Neuronal stem cell (in vitro differentiated cells): ENCODE results near the gene BAIAP3.

Experiments
- DNase-seq: peaks from one replicate; pipeline ENCODE4 v3.0.0-alpha.2; 2013; ENCODE audit warnings: low spot score
- H2AFZ ChIP-seq: one replicate; pipeline ENCODE4 v1.6.1; 2013; ENCODE audit warnings: mild to moderate bottlenecking, low read length, inconsistent platforms
- H2AK5ac ChIP-seq: 2 replicates; pipeline ENCODE4 v1.6.1; 2013; ENCODE audit warnings: low read depth, mild to moderate bottlenecking, inconsistent platforms, low read length, moderate library complexity, mixed read lengths
- H2BK120ac ChIP-seq: 2 replicates; pipeline ENCODE4 v1.6.1; 2013; ENCODE audit warnings: low read depth, mild to moderate bottlenecking, inconsistent platforms, low read length, moderate library complexity, mixed read lengths
- H2BK12ac ChIP-seq: one replicate; pipeline ENCODE4 v1.6.1; 2013; ENCODE audit warnings: low read length, inconsistent platforms
- H2BK15ac ChIP-seq: 2 replicates; pipeline ENCODE4 v1.6.1; 2013; ENCODE audit warnings: mild to moderate bottlenecking, low read length, inconsistent platforms, mixed read lengths
- H2BK5ac ChIP-seq: one replicate; pipeline ENCODE4 v1.6.1; 2013; ENCODE audit warnings: inconsistent platforms, mild to moderate bottlenecking, low read length, moderate library complexity
- H3K14ac ChIP-seq: one replicate; pipeline ENCODE4 v1.6.1; 2013; ENCODE audit warnings: low read length, inconsistent platforms
- H3K18ac ChIP-seq: 2 replicates; pipeline ENCODE4 v1.6.1; 2013; ENCODE audit warnings: low read length, inconsistent platforms
- H3K23ac ChIP-seq: 2 replicates; pipeline ENCODE4 v1.6.1; 2013; ENCODE audit warnings: low read depth, mild to moderate bottlenecking, mixed read lengths, low read length, inconsistent platforms; ENCODE audit not compliant: poor library complexity
- H3K27ac ChIP-seq: replicated peaks from 3 replicates; pipeline ENCODE4 v1.5.1; 2013; ENCODE audit warnings: low read length, inconsistent platforms
- H3K27me3 ChIP-seq, 3 experiments: 2 replicates each; pipeline ENCODE4 v1.6.1; 2013; ENCODE audit warnings: low read length in 3 of 3, mild to moderate bottlenecking in 2 of 3, inconsistent platforms in 1 of 3, low read depth in 1 of 3, mixed read lengths in 1 of 3, moderate library complexity in 1 of 3; ENCODE audit not compliant: control insufficient read depth in 3 of 3, insufficient read depth in 3 of 3
- H3K36me3 ChIP-seq, 2 donors: replicated peaks in 1 of 2; 2 replicates each; pipeline ENCODE4 v1.6.1; 2013; ENCODE audit warnings: low read length in 2 of 2; ENCODE audit not compliant: control insufficient read depth in 2 of 2, insufficient read depth in 2 of 2
- H3K4ac ChIP-seq: 2 replicates; pipeline ENCODE4 v1.6.1; 2013; ENCODE audit warnings: inconsistent platforms, mild to moderate bottlenecking, low read length, moderate library complexity
- H3K4me1 ChIP-seq, 2 donors: 1 replicate in 1 of 2; 2 replicates in 1 of 2; pipeline ENCODE4 v1.6.1; 2013; ENCODE audit warnings: low read length in 2 of 2, low read depth in 1 of 2; ENCODE audit not compliant: control insufficient read depth in 2 of 2, insufficient read depth in 1 of 2
- H3K4me2 ChIP-seq: one replicate; pipeline ENCODE4 v1.6.1; 2013; ENCODE audit warnings: mild to moderate bottlenecking, low read length, inconsistent platforms; ENCODE audit not compliant: insufficient read depth, poor library complexity, severe bottlenecking
- H3K4me3 ChIP-seq, 2 donors: 2 replicates each; pipeline ENCODE4 v1.5.1; 2013; ENCODE audit warnings: low read length in 2 of 2, mild to moderate bottlenecking in 2 of 2, inconsistent platforms in 1 of 2, moderate library complexity in 1 of 2
- H3K79me1 ChIP-seq: one replicate; pipeline ENCODE4 v1.6.1; 2013; ENCODE audit warnings: low read depth, mild to moderate bottlenecking, inconsistent platforms, low read length, moderate library complexity
- H3K9ac ChIP-seq: one replicate; pipeline ENCODE4 v1.6.1; 2013; ENCODE audit warnings: mild to moderate bottlenecking, low read depth, low read length, inconsistent platforms; ENCODE audit not compliant: poor library complexity
- H3K9me3 ChIP-seq, 2 donors: replicated peaks in 1 of 2; 2 replicates each; pipeline versions ENCODE3 to v1.6.1; 2013; ENCODE audit warnings: low read length in 2 of 2, mild to moderate bottlenecking in 2 of 2, inconsistent platforms in 1 of 2, low read depth in 1 of 2, mixed read lengths in 1 of 2, moderate library complexity in 1 of 2; ENCODE audit not compliant: control insufficient read depth in 2 of 2, insufficient read depth in 1 of 2
- H4K8ac ChIP-seq: one replicate; pipeline ENCODE4 v1.6.1; 2013; ENCODE audit warnings: low read depth, mild to moderate bottlenecking, inconsistent platforms, low read length, moderate library complexity
- H4K91ac ChIP-seq: one replicate; pipeline ENCODE4 v1.6.1; 2013; ENCODE audit warnings: low read length, low read depth, mild to moderate bottlenecking, inconsistent platforms; ENCODE audit not compliant: poor library complexity
- WGBS, 2 donors: extraction: QIAGEN DNeasy Blood & Tissue Kit; methylation state at CpG; one replicate each; pipeline ENCODE4 v1.1.7; 2013; ENCODE audit warnings: missing lambda C conversion rate in 2 of 2, mixed read lengths in 1 of 2; ENCODE audit not compliant: insufficient read length in 2 of 2, insufficient replicate concordance in 1 of 2; ENCODE audit errors: extremely low coverage in 2 of 2; 5-methylcytosine and 5-hydroxymethylcytosine counted together

The BAIAP3 gene

GRCh38 chr16:1374418-1375297, 41.2 kb downstream of the BAIAP3 start:
- H3K4ac ChIP-seq = no peak overlapping the region
- H2BK120ac ChIP-seq = no peak overlapping the region
- H3K4me2 ChIP-seq = no peak overlapping the region
- H3K4me3 ChIP-seq = no peak overlapping the region
- H3K36me3 ChIP-seq = peaks cover 8 to 12% of the 10 kb centered on the region in 2 donors
- H2BK15ac ChIP-seq = no peak overlapping the region
- peaks cover 2 to 10% of the 10 kb centered on the region in 2 donors for H3K4me1 ChIP-seq
- H3K14ac ChIP-seq = peak overlapping the region; percentile 21
- no peak overlapping the region for H2BK12ac ChIP-seq
- no peaks in the 10 kb centered on the region for H3K27me3 ChIP-seq
- no peak overlapping the region for H2AK5ac ChIP-seq
- H3K18ac ChIP-seq = peak overlapping the region; percentile 38
- H4K91ac ChIP-seq = no peak overlapping the region
- DNase-seq = no peak
- no CpG with 5 or more reads among the region's 46 CpGs for WGBS, 2 donors
- no peaks in the 10 kb centered on the region for H3K9me3 ChIP-seq
- H3K79me1 ChIP-seq = peaks cover 28% of the 10 kb centered on the region
- H4K8ac ChIP-seq = no peak overlapping the region
- no peak overlapping the region for H3K9ac ChIP-seq
- H2BK5ac ChIP-seq = no peak overlapping the region
- no peak overlapping the region for H3K27ac ChIP-seq
- H2AFZ ChIP-seq = no peak overlapping the region
- H3K23ac ChIP-seq = peak overlapping the region; percentile 55

GRCh38 chr16:1375298-1375640, 41.8 kb downstream of the BAIAP3 start:
- Histone ChIP-seq H2BK120ac (no peak overlapping the region), H4K8ac (no peak overlapping the region), H3K27me3 (no peaks in the 10 kb centered on the region), H2AK5ac (no peak overlapping the region), H2BK15ac (no peak overlapping the region), H3K4me3 (peak overlapping the region in 1 of 2 donors; percentile 34), H3K4ac (no peak overlapping the region), H2AFZ (no peak overlapping the region), H3K4me2 (no peak overlapping the region), H3K36me3 (peaks cover 2 to 8% of the 10 kb centered on the region in 2 donors), H3K9me3 (no peaks in the 10 kb centered on the region), H3K4me1 (peaks cover 2 to 14% of the 10 kb centered on the region in 2 donors), H3K23ac (peak overlapping the region; percentile 55), H3K14ac (peak overlapping the region; percentile 21), H2BK12ac (no peak overlapping the region), H4K91ac (no peak overlapping the region), H3K27ac (no peak overlapping the region), H3K79me1 (peaks cover 23% of the 10 kb centered on the region), H3K18ac (no peak overlapping the region), H2BK5ac (no peak overlapping the region), H3K9ac (no peak overlapping the region)
- no peak for DNase-seq
- WGBS, 2 donors = no CpG with 5 or more reads among the region's 24 CpGs

DNA sequence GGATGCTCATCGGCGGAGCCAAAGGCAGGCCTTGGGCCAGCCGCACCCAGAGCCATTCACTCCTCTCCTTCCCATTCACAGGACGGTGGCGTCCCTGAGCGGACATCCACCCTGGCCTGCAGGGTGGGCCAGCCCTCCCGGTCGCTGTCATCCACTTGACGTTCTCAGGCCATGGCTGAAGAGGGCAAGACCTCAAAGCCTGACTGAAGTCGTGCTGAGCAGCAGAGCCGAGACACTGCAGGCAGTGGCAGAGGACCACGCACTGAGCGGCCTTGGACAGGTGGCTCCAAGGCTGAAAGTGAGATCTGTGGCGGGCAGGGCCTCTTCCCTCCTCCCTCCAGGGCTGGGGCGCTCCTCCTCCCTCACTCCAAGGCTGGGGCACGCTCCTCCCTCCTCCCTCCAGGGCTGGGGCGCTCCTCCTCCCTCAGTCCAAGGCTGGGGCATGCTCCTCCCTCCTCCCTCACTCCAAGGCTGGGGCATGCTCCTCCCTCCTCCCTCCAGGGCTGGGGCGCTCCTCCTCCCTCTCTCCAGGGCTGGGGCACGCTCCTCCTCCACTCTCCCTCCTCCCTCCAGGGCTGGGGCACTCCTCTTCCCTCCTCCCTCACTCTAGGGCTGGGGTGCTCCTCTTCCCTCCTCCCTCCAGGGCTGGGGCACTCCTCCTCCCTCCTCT, 42.4 kb downstream of the BAIAP3 start:
- no peak overlapping the region for H3K18ac ChIP-seq
- H3K27ac ChIP-seq = no peak overlapping the region
- WGBS, 2 donors = no CpG with 5 or more reads among the region's 19 CpGs
- H3K36me3 ChIP-seq = peaks cover 2 to 8% of the 10 kb centered on the region in 2 donors
- H3K4me1 ChIP-seq = peaks cover 2 to 14% of the 10 kb centered on the region in 2 donors
- H4K91ac ChIP-seq = no peak overlapping the region
- H3K14ac ChIP-seq = no peak overlapping the region
- H3K9ac ChIP-seq = no peak overlapping the region
- H2BK12ac ChIP-seq = no peak overlapping the region
- H4K8ac ChIP-seq = no peak overlapping the region
- DNase-seq = no peak
- no peak overlapping the region for H3K4me3 ChIP-seq
- peak overlapping the region; percentile 80 for H3K23ac ChIP-seq
- no peak overlapping the region for H3K4me2 ChIP-seq
- no peak overlapping the region for H2AK5ac ChIP-seq
- H2BK15ac ChIP-seq = no peak overlapping the region
- H2BK120ac ChIP-seq = no peak overlapping the region
- peak overlapping the region; percentile 24 for H2BK5ac ChIP-seq
- H3K4ac ChIP-seq = no peak overlapping the region
- peaks cover 23% of the 10 kb centered on the region for H3K79me1 ChIP-seq
- H3K9me3 ChIP-seq = no peaks in the 10 kb centered on the region
- no peak overlapping the region for H2AFZ ChIP-seq
- no peaks in the 10 kb centered on the region for H3K27me3 ChIP-seq

- Histone ChIP-seq H3K9ac (no peak overlapping the region), H2AK5ac (no peak overlapping the region), H3K9me3 (no peaks in the 10 kb centered on the region), H3K23ac (no peak overlapping the region), H3K14ac (peak overlapping the region; percentile 56), H2BK5ac (peak overlapping the region; percentile 53), H3K4ac (no peak overlapping the region), H2BK120ac (no peak overlapping the region), H3K4me3 (no peak overlapping the region), H3K27ac (no peak overlapping the region), H3K18ac (no peak overlapping the region), H3K27me3 (no peaks in the 10 kb centered on the region), H2BK12ac (no peak overlapping the region), H2AFZ (no peak overlapping the region), H3K4me2 (no peak overlapping the region), H3K79me1 (peaks cover 21% of the 10 kb centered on the region), H4K91ac (no peak overlapping the region), H2BK15ac (no peak overlapping the region), H3K4me1 (peaks cover 2 to 14% of the 10 kb centered on the region in 2 donors), H4K8ac (peak overlapping the region; percentile 43), H3K36me3 (peaks cover 2 to 7% of the 10 kb centered on the region in 2 donors)
- no CpG with 5 or more reads among the region's 10 CpGs for WGBS, 2 donors
- DNase-seq = no peak
Observed at GRCh38 chr16:1377406-1378010, 44.1 kb downstream of the BAIAP3 start.
